OCI-M2 (cell line): ENCODE results near the gene EIF2AK3.
A peak's percentile ranks its signal among the peaks of the same experiment; 100 is the strongest.
"Not testable (repeated sequence)": the region's sequence is repeated elsewhere in the genome, so short reads cannot be mapped to it uniquely, and the experiment has no call there.

Experiments
- DNase-seq: peaks from one replicate; lab custom pipeline; 2025; ENCODE audit not compliant: unreplicated experiment; lab: John Stamatoyannopoulos, UW

Gene EIF2AK3

DNA sequence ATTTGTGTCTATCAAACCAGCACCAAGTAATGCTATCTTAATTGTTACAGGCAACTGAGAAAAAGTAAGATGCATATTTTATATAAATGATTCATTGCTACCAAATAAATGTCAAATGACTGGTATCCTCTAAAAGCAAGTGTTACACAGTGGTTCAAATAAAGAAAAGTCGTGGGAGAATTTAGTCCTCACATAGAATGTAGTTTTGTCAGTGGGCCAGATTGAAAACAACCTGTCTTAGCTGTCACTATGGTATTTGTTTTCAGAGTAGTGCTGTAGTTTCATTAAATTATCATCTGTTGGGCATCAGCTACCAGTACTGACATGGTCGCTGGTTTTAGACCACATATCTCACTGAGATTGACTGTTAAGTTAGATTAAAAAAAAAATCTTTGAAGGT, 10.2 kb upstream of the EIF2AK3 start:
- DNase-seq = no peak

DNA sequence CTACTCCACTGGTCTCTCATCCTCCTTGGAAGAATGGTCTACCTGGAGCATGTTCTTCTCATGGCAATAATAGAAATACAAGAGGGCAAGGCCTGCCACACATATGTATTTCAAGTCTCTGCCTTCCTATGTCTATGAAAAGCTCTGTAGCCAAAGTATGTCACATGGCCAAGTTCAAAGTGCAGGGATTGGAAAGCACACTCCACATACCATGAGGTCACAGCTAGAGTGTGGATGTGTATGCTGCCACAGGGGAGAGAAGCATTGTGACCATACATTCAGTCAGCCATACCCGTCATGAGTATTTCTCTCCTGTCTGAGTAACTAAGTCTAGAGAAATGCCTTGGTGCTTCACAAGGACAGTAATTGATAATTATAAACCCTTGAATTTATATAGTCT, 8.8 kb upstream of the EIF2AK3 start:
- DNase-seq = no peak

DNA sequence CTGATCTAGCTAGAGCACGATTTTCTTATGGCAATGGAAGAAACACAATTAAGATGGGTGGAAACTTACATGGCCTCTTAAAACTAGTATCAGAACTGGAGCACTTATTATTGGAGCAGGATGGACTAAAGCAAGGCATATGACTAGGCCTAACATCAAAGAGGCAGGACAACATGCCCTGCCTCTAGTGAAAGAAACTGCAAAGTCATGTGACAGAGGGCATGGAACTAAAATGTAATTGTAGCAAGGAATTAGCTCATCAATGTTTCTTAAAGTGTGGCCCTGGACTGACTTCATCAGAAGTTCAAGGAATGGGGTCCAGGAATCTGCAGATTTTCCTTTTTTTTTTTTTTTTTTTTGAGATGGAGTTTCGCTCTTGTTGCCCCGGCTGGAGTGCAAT, 5.3 kb upstream of the EIF2AK3 start:
- DNase-seq = no peak

DNA sequence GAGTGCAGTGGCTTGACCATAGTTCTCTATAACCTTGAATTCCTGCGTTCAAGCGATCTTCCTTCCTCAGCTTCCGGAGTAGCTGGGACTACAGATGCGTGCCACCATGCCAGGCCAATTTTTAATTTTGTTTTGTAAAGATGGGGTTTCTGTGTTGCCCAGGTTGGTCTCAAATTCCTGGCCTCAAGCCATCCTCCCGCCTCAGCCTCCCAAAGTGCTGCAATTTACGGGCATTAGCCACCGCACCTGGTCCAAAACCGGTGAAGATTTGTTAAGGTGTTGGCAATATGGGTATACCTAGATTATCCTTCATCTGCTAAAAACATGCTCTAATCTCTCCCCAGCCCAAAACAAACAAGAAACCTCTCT, 1.3 kb upstream of the EIF2AK3 start:
- DNase-seq = no peak

DNA sequence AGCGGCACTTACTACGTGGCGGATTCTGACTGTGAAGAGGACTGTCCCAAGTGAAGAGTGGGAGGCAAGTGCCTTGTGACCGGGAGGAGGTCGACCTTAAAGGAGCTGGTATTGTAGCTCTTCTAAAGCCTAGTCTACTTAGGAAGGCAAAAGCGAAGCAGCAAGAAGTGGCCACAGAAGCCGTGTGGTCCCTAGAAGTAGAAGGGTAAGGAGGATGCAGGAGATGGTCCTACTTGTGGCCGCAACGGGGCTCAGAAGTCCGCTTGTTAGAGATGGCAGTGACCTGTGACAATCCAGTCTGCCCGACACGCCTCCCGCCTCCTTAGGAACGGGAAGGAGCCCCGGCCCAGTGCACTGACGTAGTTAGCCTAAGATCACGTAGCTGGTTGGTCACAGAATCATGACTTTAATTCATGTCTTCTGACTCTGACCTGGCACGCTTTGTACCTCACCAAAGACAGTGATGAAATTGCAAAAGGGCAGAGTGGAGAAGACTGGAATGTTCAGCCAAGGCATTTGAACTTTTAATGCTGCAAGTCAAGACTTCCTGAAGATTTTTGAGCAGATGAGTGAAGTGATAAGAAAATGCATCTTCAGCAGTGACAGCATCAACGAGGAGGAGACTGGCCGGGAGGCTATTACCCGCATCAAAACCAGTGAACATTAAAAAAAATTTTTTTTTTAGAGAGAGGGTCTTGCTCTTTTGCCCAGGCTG, 749 bp upstream of the EIF2AK3 start:
- DNase-seq = peak; percentile 95

DNA sequence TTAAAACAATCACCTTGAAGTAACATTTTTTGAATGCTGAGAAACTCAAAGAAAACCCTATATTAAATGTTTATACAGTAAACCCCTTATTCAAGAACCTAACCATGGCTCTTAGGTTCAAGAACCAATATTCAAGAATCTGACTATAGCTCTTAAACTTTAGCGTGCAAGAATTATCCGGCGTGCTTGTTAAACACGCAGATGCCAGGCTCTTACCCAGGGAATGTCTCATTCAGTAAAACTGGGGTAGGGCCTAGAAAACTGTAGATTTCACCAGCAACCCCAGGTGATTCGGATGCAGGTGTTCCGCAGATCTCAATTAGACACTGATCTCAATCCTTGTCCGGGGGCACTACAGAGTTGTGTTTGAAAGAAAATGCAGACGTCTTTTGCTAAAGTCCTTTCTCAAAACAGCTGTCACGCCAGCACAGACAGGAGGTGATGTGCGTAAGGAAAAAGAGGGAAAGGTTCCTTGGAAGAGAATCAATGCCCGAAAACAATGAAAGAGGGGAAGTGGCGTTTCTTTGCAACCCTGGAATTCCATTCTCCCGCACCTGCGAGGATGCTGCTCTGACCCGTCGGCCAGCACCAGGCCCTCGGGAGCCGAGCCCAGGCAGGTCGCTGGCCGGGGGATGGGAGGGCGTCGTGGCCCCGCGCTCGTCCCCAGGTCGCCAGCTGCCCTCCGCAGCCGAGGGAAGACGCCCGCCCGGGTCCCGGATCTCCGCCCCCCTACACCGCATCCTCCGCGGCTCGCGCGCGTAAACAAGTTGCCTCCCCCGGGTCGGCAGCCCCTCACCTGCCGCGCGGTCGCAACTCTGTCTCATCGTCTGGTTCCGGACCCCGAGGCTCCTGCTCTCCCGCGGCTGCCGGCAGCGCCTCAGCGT, 851 bp downstream of the EIF2AK3 start:
- DNase-seq = no peak

DNA sequence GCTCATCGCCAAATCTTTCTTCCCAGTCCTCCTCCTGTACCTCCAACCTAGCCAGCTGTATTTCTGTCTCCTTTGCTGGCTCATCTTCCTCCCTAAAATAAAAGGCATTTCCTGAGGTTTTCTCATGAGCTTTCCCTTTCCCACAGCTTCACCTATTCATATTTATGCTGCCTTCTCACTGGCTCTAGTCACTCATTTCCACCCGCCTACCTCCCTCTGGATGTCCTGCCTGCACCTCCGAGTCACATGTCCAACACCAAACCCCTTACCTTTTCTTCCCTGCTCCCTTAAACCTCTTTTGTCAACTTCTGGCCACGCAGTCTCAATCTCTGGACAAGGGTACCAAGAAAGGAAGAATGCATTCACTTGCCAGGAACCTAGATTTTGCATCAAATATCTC, 2.8 kb downstream of the EIF2AK3 start:
- DNase-seq = no peak

DNA sequence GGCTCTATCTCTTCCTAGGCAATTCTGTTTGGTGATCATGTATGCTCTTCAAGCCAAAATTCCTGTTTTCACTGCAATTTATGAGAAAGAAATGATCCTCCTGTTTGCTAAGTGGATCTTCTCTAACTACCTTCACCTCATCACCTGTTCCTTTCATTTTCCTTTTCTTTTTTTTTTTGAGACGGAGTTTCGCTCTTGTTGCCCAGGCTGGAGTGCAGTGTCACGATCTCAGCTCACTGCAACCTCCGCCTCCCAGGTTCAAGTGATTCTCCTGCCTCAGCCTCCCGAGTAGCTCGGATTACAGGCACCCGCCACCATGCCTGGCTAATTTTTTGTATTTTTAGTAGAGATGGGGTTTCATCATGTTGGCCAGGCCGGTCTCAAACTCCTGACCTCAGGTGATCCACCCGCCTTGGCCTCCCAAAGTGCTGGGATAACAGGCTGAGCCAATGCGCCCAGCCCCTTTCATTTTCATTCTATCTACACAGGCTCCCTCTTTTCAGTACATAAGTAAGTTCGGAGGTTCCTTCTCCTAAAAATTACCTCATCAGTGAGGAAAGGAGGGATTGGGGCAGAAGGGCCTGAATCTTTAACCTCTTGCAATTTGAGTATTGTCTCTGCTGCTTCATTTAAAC, 3.3 kb downstream of the EIF2AK3 start:
- not testable (repeated sequence) for DNase-seq

DNA sequence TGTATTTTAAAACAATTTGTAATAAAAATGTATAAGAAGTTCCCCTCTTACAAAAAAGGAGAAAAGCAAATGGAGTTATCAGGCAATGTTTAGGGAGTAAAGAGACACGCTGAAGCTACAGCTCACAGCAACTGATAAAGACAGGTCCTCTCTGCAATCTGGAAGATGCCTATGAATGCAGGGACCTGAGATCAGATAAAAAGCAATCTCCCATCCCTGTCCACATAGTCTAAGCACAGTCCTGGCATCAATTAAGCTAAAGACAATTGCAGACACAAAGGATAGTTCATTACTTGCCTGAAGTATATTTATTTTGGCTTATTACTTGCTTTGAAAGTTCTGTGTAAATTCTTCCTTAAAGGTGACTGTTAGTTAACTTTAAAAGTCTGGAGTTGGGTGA, 5.0 kb downstream of the EIF2AK3 start:
- DNase-seq = no peak

- DNase-seq = no peak
These were observed 5.8 kb downstream of the EIF2AK3 start for GRCh38 chr2:88621432-88621831.

- no peak for DNase-seq
These were observed 7.2 kb downstream of the EIF2AK3 start for GRCh38 chr2:88620015-88620414.

DNA sequence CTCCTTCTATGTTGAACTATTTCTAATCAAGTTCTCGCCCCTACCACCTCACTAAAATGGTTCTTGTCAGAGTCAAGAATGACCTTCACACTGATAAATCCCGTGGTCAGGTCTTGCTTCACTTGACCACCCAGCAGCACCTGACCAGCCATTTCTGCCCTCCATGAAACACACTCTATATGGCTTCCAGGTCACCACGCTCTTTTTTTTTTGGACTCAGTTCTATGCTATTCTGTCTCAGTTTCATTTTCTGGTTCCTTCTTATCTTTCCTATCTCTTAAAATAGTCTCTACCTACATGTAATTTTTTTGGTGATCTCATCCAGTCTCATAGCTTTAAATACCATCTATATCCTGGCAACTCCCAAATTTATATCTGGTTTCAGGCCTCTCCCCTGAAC, 11.4 kb downstream of the EIF2AK3 start:
- no peak for DNase-seq

GRCh38 chr2:88614497-88615157, 12.6 kb downstream of the EIF2AK3 start:
- DNase-seq = no peak

DNA sequence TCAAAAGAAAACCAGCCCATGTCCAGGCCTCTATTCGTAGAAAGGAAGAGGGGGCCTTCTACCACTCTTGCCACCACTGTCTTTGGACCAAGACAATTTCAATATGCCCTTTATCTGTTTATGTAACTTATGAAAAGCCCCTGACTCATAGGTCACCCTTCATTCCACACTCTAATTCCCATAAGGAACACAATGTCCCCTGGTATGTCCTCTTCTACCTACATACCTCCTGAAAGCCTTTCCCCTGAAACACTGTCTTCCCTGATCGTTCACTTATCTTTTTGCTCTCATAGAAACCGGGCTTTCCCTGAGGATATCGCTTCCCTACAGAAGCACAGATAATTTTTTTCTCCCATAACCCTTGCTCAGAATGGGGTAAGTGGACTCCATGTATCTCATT, 13.3 kb downstream of the EIF2AK3 start:
- DNase-seq = no peak

- DNase-seq = no peak
These were observed 19.1 kb downstream of the EIF2AK3 start for GRCh38 chr2:88608184-88608583.

DNA sequence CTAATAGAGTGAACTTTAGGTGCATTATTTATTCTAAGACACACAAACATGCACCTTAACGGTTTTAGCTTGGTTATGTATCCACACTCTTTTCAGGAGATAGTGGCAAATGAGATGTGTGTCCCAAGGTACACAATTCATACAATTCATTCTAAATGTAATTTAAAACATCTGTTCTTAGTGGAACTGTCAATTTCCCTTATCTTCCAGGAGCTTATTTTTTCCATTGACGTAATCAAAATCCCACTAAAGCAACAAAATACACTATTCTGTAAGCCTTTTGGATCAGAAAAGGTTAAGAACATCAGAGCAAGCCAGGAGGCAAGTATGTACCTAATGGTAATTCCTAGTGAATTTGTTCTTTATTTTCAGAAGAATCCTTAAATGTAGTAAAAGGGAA, 19.8 kb downstream of the EIF2AK3 start:
- DNase-seq = no peak

DNA sequence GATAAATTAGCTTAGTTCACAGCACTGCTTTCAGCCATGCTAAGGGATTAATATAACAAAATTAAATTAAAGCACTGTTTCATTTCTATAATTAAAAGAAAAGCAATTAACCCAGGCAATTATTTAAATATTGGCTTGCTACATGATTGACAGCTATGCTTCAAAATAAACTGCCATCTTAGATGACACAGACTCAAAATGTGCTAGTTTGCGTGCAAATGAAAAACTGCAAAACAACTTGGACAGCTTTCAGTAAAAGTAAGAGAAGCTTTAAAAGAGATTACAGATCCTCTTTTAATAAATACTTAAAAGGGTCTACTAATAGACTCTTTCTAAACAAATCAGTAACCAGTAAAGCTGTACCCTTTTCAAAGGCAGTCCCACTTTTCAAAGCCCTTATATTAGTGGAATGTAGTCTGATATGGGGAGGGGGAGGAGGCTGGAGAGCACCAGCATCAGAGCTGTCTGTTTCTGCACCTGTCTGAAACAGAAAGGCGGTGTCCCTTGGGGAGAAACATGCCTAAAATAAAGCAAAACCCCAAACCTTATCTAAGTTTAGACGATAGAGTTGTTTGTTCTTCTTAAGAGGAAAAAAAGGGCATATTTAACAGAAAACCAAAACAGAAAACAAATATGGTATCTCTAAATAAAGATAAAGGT, 20.8 kb downstream of the EIF2AK3 start:
- no peak for DNase-seq

DNA sequence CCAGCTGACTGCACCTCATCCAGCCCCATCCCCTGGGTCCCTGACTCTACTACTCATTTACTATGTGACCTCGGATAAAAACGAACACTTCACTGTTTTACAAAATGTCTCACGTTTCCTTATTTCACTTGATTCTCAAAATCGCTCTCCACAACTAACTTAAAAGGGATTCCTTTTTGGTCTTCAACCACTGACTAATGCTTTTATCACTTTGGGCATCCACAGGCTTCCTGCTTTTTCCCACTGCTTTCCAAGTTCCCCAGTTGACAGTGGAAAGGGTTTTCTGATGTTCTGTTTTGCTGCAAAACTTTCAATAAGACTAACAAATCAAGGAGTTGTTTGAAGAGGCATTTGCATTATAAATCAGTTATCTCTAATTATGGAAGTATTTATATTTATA, 24.1 kb downstream of the EIF2AK3 start:
- DNase-seq = no peak

DNA sequence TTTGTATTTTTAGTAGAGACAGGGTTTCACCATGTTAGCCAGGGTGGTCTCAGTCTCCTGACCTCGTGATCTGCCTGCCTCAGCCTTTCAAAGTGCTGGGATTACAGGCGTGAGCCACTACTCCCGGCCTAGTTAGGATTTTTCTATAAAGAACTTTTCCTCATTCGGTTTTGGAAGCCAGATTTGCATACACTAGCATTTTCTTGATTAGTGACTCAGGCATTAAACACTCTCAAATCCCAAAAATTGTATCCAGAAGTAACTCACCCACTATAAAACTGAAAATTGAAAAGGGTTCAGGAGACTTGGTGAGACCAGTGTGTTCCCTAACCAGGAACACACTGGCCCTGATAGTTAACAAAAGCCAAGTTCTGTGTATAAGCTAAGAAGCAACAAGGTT, 25.2 kb downstream of the EIF2AK3 start:
- no peak for DNase-seq

- no peak for DNase-seq
These were observed 26.0 kb downstream of the EIF2AK3 start for GRCh38 chr2:88601286-88601685.

DNA sequence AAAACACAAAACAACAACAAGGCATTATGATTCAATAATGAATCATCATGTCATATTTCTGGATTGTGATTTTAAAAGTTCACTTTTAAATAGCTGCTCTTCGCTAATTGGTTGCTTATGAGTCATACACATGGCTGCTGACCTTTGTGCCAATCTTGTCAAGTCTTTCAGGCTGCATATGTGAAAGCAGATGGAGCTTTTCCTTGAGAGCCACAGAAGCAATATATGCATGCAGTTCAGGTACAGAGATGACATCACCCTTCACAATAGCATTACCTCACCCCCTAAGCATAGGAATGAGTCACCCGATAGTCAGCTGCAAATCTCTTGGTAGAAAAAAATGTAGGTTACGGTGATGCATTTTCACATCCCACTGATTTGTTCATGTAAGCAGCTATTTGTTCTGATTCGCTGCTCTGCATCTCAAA, 27.2 kb downstream of the EIF2AK3 start:
- DNase-seq = no peak
